HEK293 (cell line): ENCODE data around the gene JMJD7.

Experiments
- CTCF ChIA-PET: fragments of 350-600 bp; formaldehyde crosslinking; extraction: SDS; loops from one replicate; lab custom pipeline; 2021; ENCODE audit warnings: antibody characterized with exemption; lab: Yijun Ruan, JAX
- POLR2A ChIA-PET: fragments of 300-600 bp; formaldehyde crosslinking; extraction: SDS; loops from one replicate; lab custom pipeline; 2020; ENCODE audit warnings: antibody characterized with exemption, inconsistent platforms; lab: Yijun Ruan, JAX
- H3K27ac ChIP-seq: fragments of 200-500 bp; sonication (Bioruptor generic); 2 replicates; pipeline ENCODE4 v1.5.1; 2014; ENCODE audit warnings: low read depth, low read length, control low read depth, inconsistent platforms; ENCODE audit errors: extremely low read depth
- H3K36me3 ChIP-seq, 2 experiments: fragments of 200-500 bp in 1 of 2; sonication (Bioruptor generic) in 1 of 2; 1 replicate in 1 of 2; 2 replicates in 1 of 2; pipeline ENCODE4 v1.5.1; 2014 to 2017; ENCODE audit warnings: inconsistent platforms in 2 of 2, low read length in 2 of 2; ENCODE audit not compliant: control insufficient read depth in 2 of 2, insufficient read depth in 1 of 2
- H3K4me1 ChIP-seq: fragments of 200-500 bp; sonication (Bioruptor generic); 2 replicates; pipeline ENCODE4 v1.5.1; 2014; ENCODE audit warnings: mild to moderate bottlenecking, low read length, inconsistent platforms; ENCODE audit not compliant: control insufficient read depth, insufficient read depth
- H3K4me3 ChIP-seq: 2 replicates; pipeline ENCODE4 v1.5.1; 2011; ENCODE audit warnings: low read depth, mild to moderate bottlenecking, control low read depth, low read length, moderate library complexity
- H3K9me3 ChIP-seq: fragments of 200-500 bp; sonication (Bioruptor generic); 2 replicates; pipeline ENCODE4 v1.5.1; 2014; ENCODE audit warnings: low read depth, low read length, inconsistent platforms; ENCODE audit not compliant: control insufficient read depth, insufficient read depth
- AEBP2 ChIP-seq: fragments of 450-650 bp; formaldehyde crosslinking; IDR thresholded peaks from 2 replicates; pipeline ENCODE4 v1.5.1; 2016; ENCODE audit warnings: missing biosample characterization, missing genetic modification characterization, borderline replicate concordance
- KLF16 ChIP-seq: fragments of 450-650 bp; formaldehyde crosslinking; IDR thresholded peaks from 2 replicates; pipeline ENCODE4 v1.5.1; 2017; ENCODE audit warnings: missing biosample characterization, missing genetic modification characterization
- REPIN1 ChIP-seq: fragments of 450-650 bp; formaldehyde crosslinking; IDR thresholded peaks from 2 replicates; pipeline ENCODE4 v1.5.1; 2017; ENCODE audit warnings: missing biosample characterization, missing genetic modification characterization, low read depth
- ZNF155 ChIP-seq: fragments of 450-650 bp; formaldehyde crosslinking; IDR thresholded peaks from 2 replicates; pipeline ENCODE4 v1.5.1; 2016; ENCODE audit warnings: missing biosample characterization, missing genetic modification characterization
- ZNF280D ChIP-seq: fragments of 450-650 bp; formaldehyde crosslinking; IDR thresholded peaks from 2 replicates; pipeline ENCODE4 v1.5.1; 2016; ENCODE audit warnings: missing biosample characterization, missing genetic modification characterization
- ZNF324 ChIP-seq: fragments of 450-650 bp; formaldehyde crosslinking; IDR thresholded peaks from 2 replicates; pipeline ENCODE4 v1.5.1; 2016; ENCODE audit warnings: missing biosample characterization, missing genetic modification characterization
- ZNF416 ChIP-seq: fragments of 450-650 bp; formaldehyde crosslinking; IDR thresholded peaks from 2 replicates; pipeline ENCODE4 v1.5.1; 2016; ENCODE audit warnings: missing biosample characterization, missing genetic modification characterization
- ZNF529 ChIP-seq: fragments of 450-650 bp; formaldehyde crosslinking; IDR thresholded peaks from 2 replicates; pipeline ENCODE4 v1.5.1; 2017; ENCODE audit warnings: missing genetic modification characterization, missing biosample characterization; ENCODE audit not compliant: insufficient replicate concordance
- ZNF558 ChIP-seq: fragments of 450-650 bp; formaldehyde crosslinking; IDR thresholded peaks from 2 replicates; pipeline ENCODE4 v1.5.1; 2016; ENCODE audit warnings: missing biosample characterization, missing genetic modification characterization
- ZNF596 ChIP-seq: fragments of 450-650 bp; IDR thresholded peaks from 2 replicates; pipeline ENCODE4 v1.5.0; 2018; ENCODE audit warnings: missing biosample characterization, mild to moderate bottlenecking, missing genetic modification characterization, moderate library complexity
- ZNF777 ChIP-seq: fragments of 450-650 bp; formaldehyde crosslinking; IDR thresholded peaks from 2 replicates; pipeline ENCODE4 v1.5.1; 2017; ENCODE audit warnings: missing biosample characterization, missing genetic modification characterization, borderline replicate concordance
- ZNF830 ChIP-seq: fragments of 450-650 bp; IDR thresholded peaks from 2 replicates; pipeline ENCODE4 v1.5.0; 2018; ENCODE audit warnings: missing biosample characterization, missing genetic modification characterization, low read depth, mild to moderate bottlenecking, moderate library complexity
- ZXDB ChIP-seq: fragments of 450-650 bp; formaldehyde crosslinking; IDR thresholded peaks from 2 replicates; pipeline ENCODE4 v1.5.1; 2016; ENCODE audit warnings: missing biosample characterization, missing genetic modification characterization
- TF ChIP-seq, protein P1 (sequence below): fragments of 450-650 bp; formaldehyde crosslinking; conservative IDR thresholded peaks from 2 replicates; pipeline ENCODE4 v1.5.1; 2016; ENCODE audit warnings: low read depth, missing biosample characterization, missing genetic modification characterization
- TF ChIP-seq, protein P2 (sequence below): fragments of 450-650 bp; formaldehyde crosslinking; IDR thresholded peaks from 2 replicates; pipeline ENCODE4 v1.5.1; 2016; ENCODE audit warnings: missing biosample characterization, missing genetic modification characterization
- TF ChIP-seq, protein P3 (sequence below): fragments of 450-650 bp; formaldehyde crosslinking; IDR thresholded peaks from 2 replicates; pipeline ENCODE4 v1.5.1; 2016; ENCODE audit warnings: missing biosample characterization, missing genetic modification characterization
- TF ChIP-seq, protein P4 (sequence below): fragments of 450-650 bp; formaldehyde crosslinking; IDR thresholded peaks from 2 replicates; pipeline ENCODE4 v1.5.1; 2016; ENCODE audit warnings: missing biosample characterization, missing genetic modification characterization, low read depth
- TF ChIP-seq, protein P5 (sequence below): sonication (generic); formaldehyde crosslinking; IDR thresholded peaks from 2 replicates; pipeline ENCODE4 v1.8.1; 2022; ENCODE audit warnings: mild to moderate bottlenecking, moderate library complexity, missing genetic modification reagents

JMJD7 gene

DNA sequence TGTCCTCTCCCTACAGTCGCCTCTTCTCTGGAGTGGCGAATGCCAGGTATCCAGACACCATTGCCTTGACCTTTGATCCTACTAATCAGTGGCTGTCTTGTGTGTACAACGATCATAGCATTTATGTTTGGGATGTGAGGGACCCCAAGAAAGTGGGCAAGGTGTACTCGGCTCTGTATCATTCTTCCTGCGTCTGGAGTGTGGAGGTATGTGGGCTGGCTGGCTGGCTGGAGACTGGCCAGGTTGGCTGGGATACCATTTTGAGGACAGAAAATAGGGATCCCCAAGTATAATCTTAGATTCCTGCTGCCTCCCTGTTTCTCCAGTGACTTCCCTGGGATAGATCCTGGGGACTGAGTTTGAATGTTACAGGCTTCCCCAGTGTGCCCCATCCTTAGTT, 13.4 kb upstream of the JMJD7 start:
- H3K4me1 ChIP-seq = no peaks in the 10 kb centered on the region
- TF ChIP-seq ZXDB (tag by site-specific recombination) = no peak
- no peak for TF ChIP-seq KLF16
- TF ChIP-seq, protein P1, sequence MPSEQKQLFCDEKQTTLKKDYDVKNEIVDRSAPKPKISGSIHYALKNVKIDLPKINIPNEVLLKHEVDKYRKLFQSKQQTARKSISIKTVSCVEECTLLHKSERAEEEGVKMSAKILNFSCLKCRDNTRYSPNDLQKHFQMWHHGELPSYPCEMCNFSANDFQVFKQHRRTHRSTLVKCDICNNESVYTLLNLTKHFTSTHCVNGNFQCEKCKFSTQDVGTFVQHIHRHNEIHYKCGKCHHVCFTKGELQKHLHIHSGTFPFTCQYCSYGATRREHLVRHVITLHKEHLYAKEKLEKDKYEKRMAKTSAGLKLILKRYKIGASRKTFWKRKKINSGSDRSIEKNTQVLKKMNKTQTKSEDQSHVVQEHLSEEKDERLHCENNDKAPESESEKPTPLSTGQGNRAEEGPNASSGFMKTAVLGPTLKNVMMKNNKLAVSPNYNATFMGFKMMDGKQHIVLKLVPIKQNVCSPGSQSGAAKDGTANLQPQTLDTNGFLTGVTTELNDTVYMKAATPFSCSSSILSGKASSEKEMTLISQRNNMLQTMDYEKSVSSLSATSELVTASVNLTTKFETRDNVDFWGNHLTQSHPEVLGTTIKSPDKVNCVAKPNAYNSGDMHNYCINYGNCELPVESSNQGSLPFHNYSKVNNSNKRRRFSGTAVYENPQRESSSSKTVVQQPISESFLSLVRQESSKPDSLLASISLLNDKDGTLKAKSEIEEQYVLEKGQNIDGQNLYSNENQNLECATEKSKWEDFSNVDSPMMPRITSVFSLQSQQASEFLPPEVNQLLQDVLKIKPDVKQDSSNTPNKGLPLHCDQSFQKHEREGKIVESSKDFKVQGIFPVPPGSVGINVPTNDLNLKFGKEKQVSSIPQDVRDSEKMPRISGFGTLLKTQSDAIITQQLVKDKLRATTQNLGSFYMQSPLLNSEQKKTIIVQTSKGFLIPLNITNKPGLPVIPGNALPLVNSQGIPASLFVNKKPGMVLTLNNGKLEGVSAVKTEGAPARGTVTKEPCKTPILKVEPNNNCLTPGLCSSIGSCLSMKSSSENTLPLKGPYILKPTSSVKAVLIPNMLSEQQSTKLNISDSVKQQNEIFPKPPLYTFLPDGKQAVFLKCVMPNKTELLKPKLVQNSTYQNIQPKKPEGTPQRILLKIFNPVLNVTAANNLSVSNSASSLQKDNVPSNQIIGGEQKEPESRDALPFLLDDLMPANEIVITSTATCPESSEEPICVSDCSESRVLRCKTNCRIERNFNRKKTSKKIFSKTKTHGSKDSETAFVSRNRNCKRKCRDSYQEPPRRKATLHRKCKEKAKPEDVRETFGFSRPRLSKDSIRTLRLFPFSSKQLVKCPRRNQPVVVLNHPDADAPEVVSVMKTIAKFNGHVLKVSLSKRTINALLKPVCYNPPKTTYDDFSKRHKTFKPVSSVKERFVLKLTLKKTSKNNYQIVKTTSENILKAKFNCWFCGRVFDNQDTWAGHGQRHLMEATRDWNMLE (tag by site-specific recombination) = no peak
- no peak for TF ChIP-seq ZNF830 (tag by site-specific recombination)
- TF ChIP-seq ZNF529 (tag by site-specific recombination) = no peak
- no peak for TF ChIP-seq ZNF558 (tag by site-specific recombination)
- TF ChIP-seq, protein P2, sequence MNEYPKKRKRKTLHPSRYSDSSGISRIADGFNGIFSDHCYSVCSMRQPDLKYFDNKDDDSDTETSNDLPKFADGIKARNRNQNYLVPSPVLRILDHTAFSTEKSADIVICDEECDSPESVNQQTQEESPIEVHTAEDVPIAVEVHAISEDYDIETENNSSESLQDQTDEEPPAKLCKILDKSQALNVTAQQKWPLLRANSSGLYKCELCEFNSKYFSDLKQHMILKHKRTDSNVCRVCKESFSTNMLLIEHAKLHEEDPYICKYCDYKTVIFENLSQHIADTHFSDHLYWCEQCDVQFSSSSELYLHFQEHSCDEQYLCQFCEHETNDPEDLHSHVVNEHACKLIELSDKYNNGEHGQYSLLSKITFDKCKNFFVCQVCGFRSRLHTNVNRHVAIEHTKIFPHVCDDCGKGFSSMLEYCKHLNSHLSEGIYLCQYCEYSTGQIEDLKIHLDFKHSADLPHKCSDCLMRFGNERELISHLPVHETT (tag by site-specific recombination) = no peak
- TF ChIP-seq, protein P3, sequence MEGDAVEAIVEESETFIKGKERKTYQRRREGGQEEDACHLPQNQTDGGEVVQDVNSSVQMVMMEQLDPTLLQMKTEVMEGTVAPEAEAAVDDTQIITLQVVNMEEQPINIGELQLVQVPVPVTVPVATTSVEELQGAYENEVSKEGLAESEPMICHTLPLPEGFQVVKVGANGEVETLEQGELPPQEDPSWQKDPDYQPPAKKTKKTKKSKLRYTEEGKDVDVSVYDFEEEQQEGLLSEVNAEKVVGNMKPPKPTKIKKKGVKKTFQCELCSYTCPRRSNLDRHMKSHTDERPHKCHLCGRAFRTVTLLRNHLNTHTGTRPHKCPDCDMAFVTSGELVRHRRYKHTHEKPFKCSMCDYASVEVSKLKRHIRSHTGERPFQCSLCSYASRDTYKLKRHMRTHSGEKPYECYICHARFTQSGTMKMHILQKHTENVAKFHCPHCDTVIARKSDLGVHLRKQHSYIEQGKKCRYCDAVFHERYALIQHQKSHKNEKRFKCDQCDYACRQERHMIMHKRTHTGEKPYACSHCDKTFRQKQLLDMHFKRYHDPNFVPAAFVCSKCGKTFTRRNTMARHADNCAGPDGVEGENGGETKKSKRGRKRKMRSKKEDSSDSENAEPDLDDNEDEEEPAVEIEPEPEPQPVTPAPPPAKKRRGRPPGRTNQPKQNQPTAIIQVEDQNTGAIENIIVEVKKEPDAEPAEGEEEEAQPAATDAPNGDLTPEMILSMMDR (tag by site-specific recombination) = no peak
- no peak for TF ChIP-seq REPIN1 (tag by site-specific recombination)
- TF ChIP-seq, protein P4, sequence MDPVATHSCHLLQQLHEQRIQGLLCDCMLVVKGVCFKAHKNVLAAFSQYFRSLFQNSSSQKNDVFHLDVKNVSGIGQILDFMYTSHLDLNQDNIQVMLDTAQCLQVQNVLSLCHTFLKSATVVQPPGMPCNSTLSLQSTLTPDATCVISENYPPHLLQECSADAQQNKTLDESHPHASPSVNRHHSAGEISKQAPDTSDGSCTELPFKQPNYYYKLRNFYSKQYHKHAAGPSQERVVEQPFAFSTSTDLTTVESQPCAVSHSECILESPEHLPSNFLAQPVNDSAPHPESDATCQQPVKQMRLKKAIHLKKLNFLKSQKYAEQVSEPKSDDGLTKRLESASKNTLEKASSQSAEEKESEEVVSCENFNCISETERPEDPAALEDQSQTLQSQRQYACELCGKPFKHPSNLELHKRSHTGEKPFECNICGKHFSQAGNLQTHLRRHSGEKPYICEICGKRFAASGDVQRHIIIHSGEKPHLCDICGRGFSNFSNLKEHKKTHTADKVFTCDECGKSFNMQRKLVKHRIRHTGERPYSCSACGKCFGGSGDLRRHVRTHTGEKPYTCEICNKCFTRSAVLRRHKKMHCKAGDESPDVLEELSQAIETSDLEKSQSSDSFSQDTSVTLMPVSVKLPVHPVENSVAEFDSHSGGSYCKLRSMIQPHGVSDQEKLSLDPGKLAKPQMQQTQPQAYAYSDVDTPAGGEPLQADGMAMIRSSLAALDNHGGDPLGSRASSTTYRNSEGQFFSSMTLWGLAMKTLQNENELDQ (tag by site-specific recombination) = no peak
- TF ChIP-seq, protein P5, sequence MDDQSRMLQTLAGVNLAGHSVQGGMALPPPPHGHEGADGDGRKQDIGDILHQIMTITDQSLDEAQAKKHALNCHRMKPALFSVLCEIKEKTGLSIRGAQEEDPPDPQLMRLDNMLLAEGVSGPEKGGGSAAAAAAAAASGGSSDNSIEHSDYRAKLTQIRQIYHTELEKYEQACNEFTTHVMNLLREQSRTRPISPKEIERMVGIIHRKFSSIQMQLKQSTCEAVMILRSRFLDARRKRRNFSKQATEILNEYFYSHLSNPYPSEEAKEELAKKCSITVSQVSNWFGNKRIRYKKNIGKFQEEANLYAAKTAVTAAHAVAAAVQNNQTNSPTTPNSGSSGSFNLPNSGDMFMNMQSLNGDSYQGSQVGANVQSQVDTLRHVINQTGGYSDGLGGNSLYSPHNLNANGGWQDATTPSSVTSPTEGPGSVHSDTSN = no peak
- no peak for TF ChIP-seq ZNF155 (tag by site-specific recombination)
- TF ChIP-seq AEBP2 (tag by site-specific recombination) = no peak
- TF ChIP-seq ZNF280D (tag by site-specific recombination) = no peak
- no peak for TF ChIP-seq ZNF416
- no peak for TF ChIP-seq ZNF324 (tag by site-specific recombination)
- TF ChIP-seq ZNF777 (tag by site-specific recombination) = no peak
- TF ChIP-seq ZNF596 (tag by site-specific recombination) = no peak
- no peak overlapping the region for H3K27ac ChIP-seq
- POLR2A ChIA-PET = no interaction called here
- H3K36me3 ChIP-seq = peaks cover 0 to 39% of the 10 kb centered on the region in 2 experiments; a peak in 1 of 3 replicates
- CTCF ChIA-PET = interaction anchor here (0.6 to 6.5 kb wide), 2 partner anchors 22 to 40 kb away, joined by 3 to 100 read pairs; partner anchors contain the start of gene MAPKBP1
- H3K9me3 ChIP-seq = no peaks in the 10 kb centered on the region
- no peak overlapping the region for H3K4me3 ChIP-seq
